Measurements from ENCODE around the gene VWF.

Gene VWF

GRCh38 chr12:6125310-6125608 is 789 bp upstream of the VWF start:
- TF ChIP-seq CTCF (IDR thresholded peaks at IDR 0.05; ENCODE audit: low read depth, low read length, missing control alignments), result no peak
- DNase-seq (ENCODE audit: low read depth), result no peak
- H3K4me3 ChIP-seq (ENCODE audit: low read depth, low read length), result no peak overlapping the region

GRCh38 chr12:6123258-6123657 is 1.2 kb downstream of the VWF start:
- no peak for DNase-seq (ENCODE audit: low read depth)
- no peak for TF ChIP-seq CTCF (IDR thresholded peaks at IDR 0.05; ENCODE audit: low read depth, low read length, missing control alignments)
- H3K4me3 ChIP-seq (ENCODE audit: low read depth, low read length), result no peak overlapping the region

GRCh38 chr12:6122201-6122600 is 2.3 kb downstream of the VWF start:
- TF ChIP-seq CTCF (IDR thresholded peaks at IDR 0.05; ENCODE audit: low read depth, low read length, missing control alignments), result no peak
- DNase-seq (ENCODE audit: low read depth), result no peak
- H3K4me3 ChIP-seq (ENCODE audit: low read depth, low read length), result no peak overlapping the region

- DNase-seq (ENCODE audit: low read depth), result no peak
- no peak for TF ChIP-seq CTCF (IDR thresholded peaks at IDR 0.05; ENCODE audit: low read depth, low read length, missing control alignments)
Measured at GRCh38 chr12:6120796-6121473, 3.5 kb downstream of the VWF start.

GRCh38 chr12:6118891-6119568 is 5.4 kb downstream of the VWF start:
- DNase-seq (ENCODE audit: low read depth), result no peak
- no peak for TF ChIP-seq CTCF (IDR thresholded peaks at IDR 0.05; ENCODE audit: low read depth, low read length, missing control alignments)
- no peak overlapping the region for H3K4me3 ChIP-seq (ENCODE audit: low read depth, low read length)

More at GRCh38 chr12:6120796-6121473, 3.5 kb downstream of the VWF start:
- H3K4me3 ChIP-seq (ENCODE audit: low read depth, low read length), result no peak overlapping the region

GRCh38 chr12:6116471-6117021 is 7.9 kb downstream of the VWF start:
- no peak overlapping the region for H3K4me3 ChIP-seq (ENCODE audit: low read depth, low read length)
- no peak for TF ChIP-seq CTCF (IDR thresholded peaks at IDR 0.05; ENCODE audit: low read depth, low read length, missing control alignments)
- DNase-seq (ENCODE audit: low read depth), result no peak
